ELF-1 (cell line): Measurements from ENCODE around the gene VGF.
"Not testable (repeated sequence)": the region's sequence is repeated elsewhere in the genome, so short reads cannot be mapped to it uniquely, and the experiment has no call there.

Experiments used
- DNase-seq: peaks from one replicate; pipeline ENCODE4 v3.0.0-alpha.2; 2016; ENCODE audit warnings: low read depth, low spot score

Gene VGF

DNA sequence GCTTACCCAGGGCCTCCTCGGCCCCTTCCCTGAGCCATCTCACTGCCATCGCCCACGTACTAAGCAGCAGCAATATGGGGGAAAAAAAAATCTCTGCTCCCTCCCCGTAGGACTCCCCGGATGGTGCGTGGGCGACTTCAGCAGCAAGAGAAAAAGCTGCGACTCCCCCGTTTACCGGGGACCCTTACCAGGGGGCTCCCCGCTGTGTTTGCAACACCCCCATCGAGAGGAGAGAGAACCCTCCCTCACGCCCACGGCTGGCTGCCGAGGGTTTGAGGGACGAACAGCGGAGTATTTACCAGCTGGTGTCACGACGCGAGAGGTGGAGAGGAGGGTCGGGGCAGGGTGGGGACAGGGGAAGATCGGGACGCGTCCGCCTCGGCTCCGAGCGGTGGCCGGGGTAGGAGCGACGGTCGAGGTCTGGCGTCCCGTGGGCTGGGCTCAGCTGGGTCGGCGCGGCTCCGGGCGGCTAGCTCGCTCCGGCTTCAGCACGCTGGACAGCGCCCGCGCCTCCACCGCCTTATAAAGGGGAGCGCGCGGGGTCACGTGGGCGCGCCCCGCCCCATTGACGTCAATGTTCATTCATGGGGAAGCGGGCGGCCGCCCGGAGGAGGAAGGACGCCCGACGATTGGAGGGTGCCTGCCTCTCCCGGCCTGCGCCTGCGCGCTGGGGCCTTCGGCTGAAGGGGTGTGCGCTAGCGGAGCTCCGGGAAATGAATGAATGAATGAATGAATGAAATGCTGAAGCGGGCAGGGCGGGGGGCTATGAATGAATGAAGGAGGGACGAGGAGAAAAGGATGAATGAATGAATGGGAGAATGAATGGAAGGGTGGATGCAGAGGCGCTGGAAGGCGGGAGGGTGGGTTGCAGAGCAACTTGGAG is at the start of gene VGF:
VGF (minus strand) TSS at position 495 of the 883 bp plus-strand sequence. CDS start 726 bp downstream, outside the sequence.
- peak; percentile 99 for DNase-seq

DNA sequence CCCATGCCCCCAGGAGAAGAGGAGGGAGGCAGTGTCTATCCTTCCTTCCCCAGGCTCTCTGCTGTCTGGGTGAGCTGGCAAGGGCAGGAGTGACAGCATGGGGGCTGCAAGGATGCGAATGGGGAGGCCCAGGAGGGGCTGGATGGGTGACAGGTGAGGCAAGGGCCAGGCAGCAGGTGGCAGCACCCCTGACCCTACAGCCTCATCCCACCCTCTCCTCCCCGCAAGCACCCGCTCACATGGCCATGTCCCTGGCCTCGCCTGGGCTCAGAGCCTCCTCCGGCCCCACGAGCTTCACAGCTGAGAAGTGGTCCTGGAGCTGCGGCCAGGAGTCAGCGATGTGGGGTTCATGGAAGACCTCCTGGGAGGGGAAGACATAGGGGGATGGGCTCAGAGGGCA is 46.6 kb upstream of the VGF start:
- DNase-seq = no peak

DNA sequence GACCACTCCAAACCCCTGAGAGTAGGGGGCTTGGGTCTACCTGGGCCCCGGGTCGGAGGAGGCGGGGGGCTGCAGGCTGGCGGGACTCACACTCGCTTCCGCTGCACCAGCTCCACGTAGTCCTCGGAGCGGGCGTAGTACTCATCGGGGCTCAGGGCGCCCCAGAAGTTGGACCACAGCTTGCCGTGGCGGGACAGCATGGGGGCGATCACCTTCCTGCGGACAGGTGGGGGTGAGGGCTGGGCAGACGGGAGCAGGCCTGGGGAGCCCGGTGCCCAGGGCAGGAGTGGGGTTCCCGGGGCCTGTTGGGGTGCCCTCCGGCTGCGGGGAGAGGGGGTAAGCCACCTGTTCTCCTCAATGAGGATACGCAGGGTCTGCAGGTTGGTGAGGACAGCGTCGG is 46.1 kb upstream of the VGF start:
- no peak for DNase-seq

- DNase-seq = no peak
Observed at GRCh38 chr7:101210143-101210542, 44.8 kb upstream of the VGF start.

- no peak for DNase-seq
Observed at GRCh38 chr7:101208794-101209193, 43.4 kb upstream of the VGF start.

GRCh38 chr7:101207459-101207858 is 42.1 kb upstream of the VGF start:
- DNase-seq = no peak

- no peak for DNase-seq
Observed at GRCh38 chr7:101206665-101207042, 41.3 kb upstream of the VGF start.

DNA sequence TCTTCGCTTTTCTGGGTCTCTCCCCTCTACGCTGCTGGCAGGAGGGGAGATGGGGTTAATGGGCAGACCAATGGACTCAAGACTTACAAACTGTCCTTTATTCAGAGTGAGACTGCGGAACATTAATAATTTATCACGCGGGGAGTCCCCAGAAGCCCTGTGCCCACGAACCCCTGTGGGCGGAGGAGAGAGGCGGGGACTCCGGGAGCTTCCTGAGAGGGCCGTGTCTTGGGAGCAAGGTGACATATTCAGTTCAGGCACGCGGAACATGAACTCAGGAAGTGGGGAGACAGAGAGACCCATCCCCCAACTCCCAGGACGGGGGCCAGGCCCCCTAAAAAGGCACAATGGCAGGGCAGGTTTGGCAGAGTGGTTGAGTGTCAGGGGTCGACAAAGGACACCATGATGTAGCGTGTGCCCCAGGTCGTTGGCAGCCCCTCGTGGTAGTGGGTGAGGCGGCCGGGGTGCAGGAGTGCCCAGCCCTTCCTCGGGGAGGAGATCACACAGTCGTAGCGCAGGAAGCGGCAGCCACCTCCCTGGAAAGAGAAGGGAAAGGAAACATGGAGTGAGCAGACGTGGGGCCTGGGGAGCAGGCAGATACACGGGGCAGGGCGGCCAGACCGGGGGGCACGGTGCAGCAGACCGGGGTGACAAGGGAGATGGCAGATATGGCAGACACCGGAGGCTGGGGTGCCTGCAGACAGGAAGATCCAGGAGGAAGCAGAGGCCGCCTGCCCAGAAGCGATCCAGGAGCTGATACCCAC is 40.7 kb upstream of the VGF start:
- no peak for DNase-seq

DNA sequence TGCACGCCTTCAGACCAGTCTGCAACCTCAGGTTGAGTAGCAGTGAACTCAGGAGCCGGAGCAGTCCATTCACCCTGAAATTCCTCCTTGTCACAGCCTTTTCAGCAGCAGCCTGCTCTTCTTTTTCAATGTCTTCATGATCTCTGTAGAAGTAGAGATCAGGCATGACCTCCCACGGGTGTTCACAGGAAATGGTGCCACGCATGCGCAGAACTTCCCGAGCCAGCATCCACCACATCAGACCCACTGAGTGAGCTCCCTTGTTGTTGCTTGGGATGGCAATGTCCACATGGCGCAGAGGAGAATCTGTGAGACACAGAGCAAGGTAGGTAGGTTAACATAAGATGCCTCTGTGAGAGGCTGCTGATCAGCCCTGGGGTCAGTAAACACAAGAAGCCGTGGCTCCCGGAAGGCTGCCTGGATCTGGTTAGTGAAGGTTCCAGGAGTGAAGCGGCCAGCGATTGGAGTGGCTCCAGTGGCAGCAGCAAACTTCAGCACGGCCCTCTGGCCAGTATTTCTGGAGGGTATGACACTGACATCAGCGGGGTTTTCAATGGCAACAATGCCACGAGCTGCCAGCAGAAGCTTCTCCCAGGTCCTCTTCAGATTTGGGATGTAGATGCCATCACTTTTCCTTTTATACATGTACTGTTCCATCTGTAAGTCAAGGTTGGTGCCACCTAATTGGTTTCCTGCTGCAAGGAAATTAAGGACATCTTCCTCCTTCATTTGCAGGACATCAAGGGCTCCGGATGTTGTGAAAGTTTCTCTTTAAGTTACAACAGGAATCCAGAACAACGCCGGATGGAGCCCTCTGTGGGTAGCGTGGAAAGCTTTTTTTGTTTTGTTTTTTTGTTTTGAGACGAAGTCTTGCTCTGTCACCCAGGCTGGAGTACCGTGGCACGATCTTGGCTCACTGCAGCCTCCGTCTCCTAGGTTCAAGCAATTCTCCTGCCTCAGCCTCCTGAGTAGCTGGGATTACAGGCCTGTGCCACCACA is 38.7 kb upstream of the VGF start:
- DNase-seq = peak; percentile 78

- no peak for DNase-seq
Observed at GRCh38 chr7:101202603-101202918, 37.2 kb upstream of the VGF start.

GRCh38 chr7:101201695-101202602 is 36.6 kb upstream of the VGF start:
- peak; percentile 41 for DNase-seq

- DNase-seq = peak; percentile 30
Observed at GRCh38 chr7:101200862-101201599, 35.7 kb upstream of the VGF start, which contains the start of gene MOGAT3. TSS of gene MOGAT3 (minus strand) at chr7:101201036. CDS start at chr7:101200854, 182 bp downstream.

- DNase-seq = peak; percentile 51
Observed at GRCh38 chr7:101200504-101200861, 35.1 kb upstream of the VGF start.

DNA sequence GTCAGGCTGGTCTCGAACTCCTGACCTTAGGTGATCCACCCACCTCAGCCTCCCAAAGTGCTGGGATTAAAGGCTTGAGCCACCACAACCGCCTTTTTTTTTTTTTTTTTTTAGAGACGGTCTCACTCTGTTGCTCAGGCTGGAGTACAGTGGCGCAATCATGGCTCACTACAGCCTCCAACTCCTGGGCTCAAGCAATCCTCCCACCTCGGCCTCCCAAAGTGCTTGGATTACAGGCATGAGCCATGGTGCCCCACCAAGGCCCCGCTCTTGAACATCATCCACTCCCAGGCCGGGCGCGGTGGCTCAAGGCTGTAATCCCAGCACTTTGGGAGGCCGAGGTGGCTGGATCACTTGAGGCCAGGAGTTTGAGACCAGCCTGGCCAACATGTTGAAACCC is 34.2 kb upstream of the VGF start:
- not testable (repeated sequence) for DNase-seq

DNA sequence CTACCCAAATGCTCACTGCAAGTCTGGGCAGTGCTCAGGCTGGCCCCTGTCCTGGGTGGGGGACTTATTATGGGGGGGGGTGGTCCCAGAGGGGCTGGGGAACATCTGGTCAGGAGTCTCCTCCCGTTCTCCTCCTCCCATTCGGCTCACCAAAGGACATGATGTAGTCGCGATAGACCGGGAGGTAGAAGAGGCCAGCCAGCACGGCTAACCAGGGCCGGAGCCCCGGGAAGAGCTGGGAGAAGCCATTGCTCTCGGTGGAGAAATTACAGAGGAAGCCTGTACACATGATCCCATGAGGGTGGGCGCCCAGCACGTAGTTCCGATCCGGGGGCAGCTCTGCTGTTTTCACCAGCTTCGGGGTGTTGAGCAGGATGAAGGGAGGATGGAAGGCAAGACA is 33.1 kb upstream of the VGF start:
- DNase-seq = no peak

DNA sequence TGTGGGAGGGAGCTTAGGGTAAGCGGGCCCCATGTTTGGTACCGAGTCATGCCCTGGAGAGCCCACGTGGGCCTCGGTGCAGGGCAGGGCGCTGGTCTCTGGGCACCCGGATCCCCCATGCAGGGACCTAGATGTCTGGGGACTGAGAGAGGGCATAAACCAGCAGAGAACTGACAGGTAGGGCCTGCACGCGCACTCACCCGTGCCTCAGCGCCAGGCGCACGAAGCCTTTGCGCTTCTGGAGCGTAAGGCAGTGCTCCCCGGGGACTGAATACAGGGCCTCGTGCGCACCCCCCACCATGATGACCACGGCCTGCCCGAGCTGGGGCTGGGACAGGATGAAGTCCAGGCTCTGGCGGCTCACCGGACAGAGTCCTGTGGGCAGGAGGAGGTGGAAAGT is 32.6 kb upstream of the VGF start:
- no peak for DNase-seq

DNA sequence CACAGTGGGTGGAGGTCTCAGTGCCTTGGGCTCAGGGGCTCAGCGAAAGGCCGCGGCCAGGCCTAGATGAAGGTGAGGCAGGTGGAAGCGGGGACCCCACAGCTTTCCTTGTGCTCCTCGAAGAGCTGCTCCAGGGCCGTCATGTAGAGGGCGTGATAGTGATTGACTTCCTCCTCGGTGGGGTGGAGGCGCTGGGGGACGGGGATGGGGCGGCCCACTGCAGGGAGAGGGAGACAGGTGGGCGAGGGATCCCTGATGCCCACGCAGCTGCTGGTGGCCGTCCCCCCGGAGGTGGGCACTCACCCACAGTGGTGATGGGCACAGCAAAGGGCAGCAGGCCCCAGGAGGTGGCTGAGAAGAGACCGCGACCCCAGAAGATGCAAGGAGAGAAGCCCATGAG is 30.5 kb upstream of the VGF start:
- DNase-seq = no peak

DNA sequence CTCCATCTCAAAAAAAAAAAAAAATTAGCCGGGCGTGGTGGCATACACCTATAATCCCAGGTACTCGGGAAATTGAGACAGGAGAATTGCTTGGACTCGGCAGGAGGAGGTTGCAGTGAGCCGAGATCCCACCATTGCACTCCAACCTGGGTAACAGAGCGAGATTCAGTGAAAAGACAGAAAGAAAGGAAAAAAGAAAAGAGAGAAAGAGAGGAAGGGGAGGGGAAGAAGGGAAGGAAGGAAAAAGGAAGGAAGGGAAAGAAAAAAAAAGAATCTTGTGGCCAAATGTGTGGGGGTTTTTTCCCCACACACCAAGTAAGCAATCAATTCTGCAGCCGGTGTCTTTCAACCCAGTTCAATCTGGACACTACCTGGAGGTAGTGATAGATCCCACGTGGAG is 23.7 kb upstream of the VGF start:
- no peak for DNase-seq

DNA sequence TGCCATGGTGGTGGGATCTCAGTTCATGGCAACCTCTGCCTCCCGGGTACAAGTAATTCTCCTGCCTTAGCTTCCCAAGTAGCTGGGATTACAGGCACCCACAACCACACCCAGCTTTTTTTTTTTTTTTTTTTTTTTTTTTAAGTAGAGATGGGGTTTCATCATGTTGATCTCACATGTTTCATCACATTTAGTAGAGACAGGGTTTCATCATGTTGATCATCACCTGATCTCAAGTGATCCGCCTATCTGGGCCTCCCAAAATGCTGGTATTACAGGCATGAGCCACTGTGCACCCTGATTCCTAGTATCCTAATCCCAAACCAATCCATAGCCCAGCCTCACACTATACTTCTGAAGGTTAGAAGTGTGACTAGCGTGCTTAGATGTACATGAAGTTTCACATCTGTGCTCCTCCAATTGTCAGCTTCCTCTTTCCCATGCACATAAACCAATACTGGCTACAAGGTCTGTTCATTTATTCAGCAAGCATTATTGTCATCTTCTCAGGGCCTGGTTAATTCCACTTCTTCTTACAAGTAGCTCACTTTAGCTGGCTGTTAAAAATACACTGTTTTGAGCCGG is 21.6 kb upstream of the VGF start:
- DNase-seq = no peak

- no peak for DNase-seq
Observed at GRCh38 chr7:101186194-101186593, 20.8 kb upstream of the VGF start.
